Mesodermal cell (in vitro differentiated cells): ENCODE results near the gene LLGL2.

Source experiments
- H3K27ac ChIP-seq: 2 replicates; pipeline ENCODE4 v1.7.0; 2013; ENCODE audit warnings: mild to moderate bottlenecking, low read depth, low read length, moderate library complexity; ENCODE audit not compliant: severe bottlenecking
- H3K36me3 ChIP-seq: 2 replicates; pipeline ENCODE4 v1.7.1; 2013; ENCODE audit warnings: mild to moderate bottlenecking, low read length, moderate library complexity; ENCODE audit not compliant: control insufficient read depth, insufficient read depth
- H3K4me1 ChIP-seq: one replicate; pipeline ENCODE4 v1.7.1; 2013; ENCODE audit warnings: mild to moderate bottlenecking, low read length; ENCODE audit not compliant: insufficient read depth, control insufficient read depth, poor library complexity, severe bottlenecking
- H3K4me3 ChIP-seq: 2 replicates; pipeline ENCODE4 v1.7.0; 2013; ENCODE audit warnings: low read length, control low read depth, mild to moderate bottlenecking; ENCODE audit not compliant: insufficient read depth, poor library complexity, severe bottlenecking; ENCODE audit errors: extremely low read depth
- H3K9me3 ChIP-seq: 2 replicates; pipeline ENCODE4 v1.7.1; 2013; ENCODE audit warnings: mild to moderate bottlenecking, low read length, moderate library complexity; ENCODE audit not compliant: control insufficient read depth
- WGBS, 2 experiments: methylation state at CpG; one replicate each; pipeline ENCODE4 v1.1.5; 2013; ENCODE audit warnings: missing lambda C conversion rate in 2 of 2; ENCODE audit not compliant: insufficient coverage in 2 of 2; 5-methylcytosine and 5-hydroxymethylcytosine counted together

LLGL2 gene

GRCh38 chr17:75565618-75566017 is 40.1 kb downstream of the LLGL2 start:
- Histone ChIP-seq H3K27ac (no peak overlapping the region), H3K4me1 (peaks cover 5% of the 10 kb centered on the region), H3K9me3 (no peaks in the 10 kb centered on the region), H3K4me3 (no peak overlapping the region), H3K36me3 (peaks cover 16% of the 10 kb centered on the region)
- 93 to 97% methylated on average over 6 of the region's 6 CpGs for WGBS, 2 experiments

GRCh38 chr17:75566416-75566815 is 40.9 kb downstream of the LLGL2 start:
- Histone ChIP-seq H3K27ac (no peak overlapping the region), H3K4me1 (peaks cover 12% of the 10 kb centered on the region), H3K9me3 (no peaks in the 10 kb centered on the region), H3K4me3 (no peak overlapping the region), H3K36me3 (peaks cover 16% of the 10 kb centered on the region)
- WGBS, 2 experiments: 66 to 90% methylated on average over 5 to 6 of the region's 6 CpGs

- no peak overlapping the region for H3K4me3 ChIP-seq
- peaks cover 13% of the 10 kb centered on the region for H3K4me1 ChIP-seq
- H3K27ac ChIP-seq: no peak overlapping the region
- H3K36me3 ChIP-seq: peaks cover 16% of the 10 kb centered on the region
- no peaks in the 10 kb centered on the region for H3K9me3 ChIP-seq
- WGBS, 2 experiments: 92 to 94% methylated on average over 5 of the region's 5 CpGs
These were observed 41.3 kb downstream of the LLGL2 start for GRCh38 chr17:75566834-75567233.

GRCh38 chr17:75568412-75569255 is 43.1 kb downstream of the LLGL2 start:
- H3K4me3 ChIP-seq: no peak overlapping the region

GRCh38 chr17:75570034-75570676 is 44.7 kb downstream of the LLGL2 start:
- peaks cover 8% of the 10 kb centered on the region for H3K36me3 ChIP-seq
- no peaks in the 10 kb centered on the region for H3K9me3 ChIP-seq
- no peak overlapping the region for H3K27ac ChIP-seq
- no peak overlapping the region for H3K4me3 ChIP-seq
- 94% methylated on average over 35 of the region's 35 CpGs for WGBS, 2 experiments
- H3K4me1 ChIP-seq: peaks cover 13% of the 10 kb centered on the region

More at GRCh38 chr17:75568412-75569255, 43.1 kb downstream of the LLGL2 start:
- 96 to 98% methylated on average over 27 to 30 of the region's 31 CpGs for WGBS, 2 experiments
- no peak overlapping the region for H3K27ac ChIP-seq
- no peaks in the 10 kb centered on the region for H3K9me3 ChIP-seq
- H3K4me1 ChIP-seq: peaks cover 13% of the 10 kb centered on the region
- H3K36me3 ChIP-seq: peaks cover 18% of the 10 kb centered on the region

- Histone ChIP-seq H3K27ac (peak overlapping the region; percentile 70), H3K9me3 (no peaks in the 10 kb centered on the region), H3K4me1 (peaks cover 13% of the 10 kb centered on the region), H3K4me3 (no peak overlapping the region), H3K36me3 (peaks cover 7% of the 10 kb centered on the region)
- WGBS, 2 experiments: 91 to 94% methylated on average over 9 to 11 of the region's 11 CpGs
These were observed 45.3 kb downstream of the LLGL2 start for GRCh38 chr17:75570772-75571171.

- H3K27ac ChIP-seq: peak overlapping the region; percentile 70
- H3K9me3 ChIP-seq: no peaks in the 10 kb centered on the region
- H3K4me3 ChIP-seq: no peak overlapping the region
- H3K4me1 ChIP-seq: peaks cover 13% of the 10 kb centered on the region
- H3K36me3 ChIP-seq: peaks cover 5% of the 10 kb centered on the region
- 84 to 93% methylated on average over 9 to 13 of the region's 15 CpGs for WGBS, 2 experiments
These were observed 45.8 kb downstream of the LLGL2 start for GRCh38 chr17:75571197-75571884.

GRCh38 chr17:75571885-75572215 is 46.4 kb downstream of the LLGL2 start:
- Histone ChIP-seq H3K27ac (no peak overlapping the region), H3K4me3 (no peak overlapping the region), H3K9me3 (no peaks in the 10 kb centered on the region), H3K36me3 (peaks cover 3% of the 10 kb centered on the region), H3K4me1 (peaks cover 13% of the 10 kb centered on the region)
- 89 to 95% methylated on average over 13 to 15 of the region's 16 CpGs for WGBS, 2 experiments

- Histone ChIP-seq H3K9me3 (no peaks in the 10 kb centered on the region), H3K36me3 (peaks cover 3% of the 10 kb centered on the region), H3K4me3 (no peak overlapping the region), H3K4me1 (peaks cover 13% of the 10 kb centered on the region), H3K27ac (no peak overlapping the region)
- 96 to 97% methylated on average over 30 to 38 of the region's 39 CpGs for WGBS, 2 experiments
These were observed 47.4 kb downstream of the LLGL2 start for GRCh38 chr17:75572713-75573539.

- Histone ChIP-seq H3K4me3 (no peak overlapping the region), H3K9me3 (no peaks in the 10 kb centered on the region), H3K36me3 (peaks cover 3% of the 10 kb centered on the region), H3K27ac (no peak overlapping the region), H3K4me1 (peaks cover 13% of the 10 kb centered on the region)
- 87 to 88% methylated on average over 11 to 16 of the region's 16 CpGs for WGBS, 2 experiments
These were observed 48.1 kb downstream of the LLGL2 start for GRCh38 chr17:75573540-75573957.
